ENCODE results near the gene DBT. TPM values are rescaled to one million over a fixed set of nuclear protein-coding genes. Genes with fewer than 3 reads are reported as not detected.
"Not testable (repeated sequence)": the region's sequence is repeated elsewhere in the genome, so short reads cannot be mapped to it uniquely, and the experiment has no call there.

Gene DBT
- total RNA-seq, 2 donors from 2014 or later = 5.2 to 6.3 TPM

DNA sequence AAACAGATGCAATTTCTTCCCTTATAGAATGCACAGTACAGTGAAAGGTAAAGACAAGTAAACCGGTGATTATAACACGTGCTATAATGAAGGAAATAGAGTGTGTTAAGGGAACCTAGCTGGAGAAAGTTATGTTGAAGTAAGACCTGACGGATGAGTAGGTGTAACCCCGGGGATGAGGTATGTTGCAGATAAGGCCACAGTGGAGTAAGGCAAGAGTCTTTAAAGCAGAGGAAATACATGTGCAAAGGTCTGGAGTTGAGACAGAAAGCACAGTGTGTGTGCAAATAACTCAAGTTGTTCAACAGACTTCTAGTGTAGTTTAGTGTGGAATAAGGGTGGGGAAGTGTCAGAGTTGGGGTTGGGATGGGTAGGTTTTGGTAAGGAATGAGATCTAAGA is 2.9 kb downstream of the DBT start:
- intact Hi-C loops (cut with DNase I) = no loop called here
- ATAC-seq = no peak
- Histone ChIP-seq H3K27me3 (no peaks in the 10 kb centered on the region), H3K9me3 (no peaks in the 10 kb centered on the region), H3K4me3 (no peak overlapping the region), H3K4me1 (peaks cover 32% of the 10 kb centered on the region), H3K36me3 (replicated peaks in 1 of 2; ENCODE audit: insufficient read depth in 1 of 2, low read depth in 2 of 2) (no peaks in the 10 kb centered on the region), H3K27ac (no peak overlapping the region)
- TF ChIP-seq POLR2A (IDR thresholded peaks at IDR 0.05) (no peak), CTCF (IDR thresholded peaks at IDR 0.05) (no peak)
- no peak for DNase-seq
- 56 to 61% methylated on average over 4 of the region's 4 CpGs for WGBS, 2 donors

DNA sequence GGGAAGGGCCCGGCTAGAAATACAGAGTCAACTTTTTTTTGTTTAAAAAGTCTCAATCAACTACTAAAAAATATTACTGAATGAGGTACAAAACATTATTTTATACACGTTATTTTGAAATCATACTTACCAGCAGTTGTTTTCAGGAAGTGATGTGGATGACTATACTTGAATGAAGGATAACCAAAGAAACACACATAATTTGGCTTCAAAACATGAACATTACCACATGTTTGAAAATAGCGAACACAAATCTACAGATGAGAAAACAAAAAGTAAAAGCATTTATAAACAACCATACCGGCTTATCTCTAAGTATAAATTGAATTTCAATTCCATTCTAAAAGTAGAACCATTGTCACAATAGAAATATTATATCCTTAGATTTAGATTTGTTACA is 9.0 kb downstream of the DBT start:
- no peak overlapping the region for H3K27ac ChIP-seq
- no peaks in the 10 kb centered on the region for H3K9me3 ChIP-seq
- H3K4me1 ChIP-seq = peaks cover 3% of the 10 kb centered on the region
- no peak overlapping the region for H3K4me3 ChIP-seq
- TF ChIP-seq POLR2A (IDR thresholded peaks at IDR 0.05) = no peak
- no peak for TF ChIP-seq CTCF (IDR thresholded peaks at IDR 0.05)
- H3K27me3 ChIP-seq = no peaks in the 10 kb centered on the region
- H3K36me3 ChIP-seq (replicated peaks in 1 of 2; ENCODE audit: insufficient read depth in 1 of 2, low read depth in 2 of 2) = no peaks in the 10 kb centered on the region
- ATAC-seq (no peak), DNase-seq (no peak)
- intact Hi-C loops (cut with DNase I) = no loop called here
- WGBS, 2 donors = 83 to 84% methylated on average over 4 of the region's 4 CpGs

DNA sequence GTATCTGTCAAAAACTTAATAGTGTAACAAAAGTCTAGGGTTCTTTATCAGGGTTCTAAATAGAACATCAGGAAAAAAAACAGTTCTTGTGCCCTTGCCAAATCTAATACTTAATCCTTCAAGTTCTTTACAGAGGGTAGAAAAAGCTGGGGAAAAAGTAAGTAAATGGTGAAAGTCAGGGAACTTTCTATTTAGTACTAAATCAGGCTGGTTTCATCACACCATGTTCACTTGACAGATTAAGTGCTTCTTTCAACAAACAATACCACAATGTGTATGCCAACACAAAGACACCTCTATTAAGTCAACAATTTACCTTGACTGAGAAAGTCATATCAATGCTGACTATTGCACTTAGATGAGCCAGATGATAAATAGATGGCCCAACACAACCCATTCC is 9.7 kb downstream of the DBT start:
- DNase-seq (no peak), ATAC-seq (no peak)
- Histone ChIP-seq H3K4me3 (no peak overlapping the region), H3K4me1 (no peaks in the 10 kb centered on the region), H3K9me3 (no peaks in the 10 kb centered on the region), H3K27ac (no peak overlapping the region), H3K27me3 (no peaks in the 10 kb centered on the region), H3K36me3 (replicated peaks in 1 of 2; ENCODE audit: insufficient read depth in 1 of 2, low read depth in 2 of 2) (no peaks in the 10 kb centered on the region)
- no peak for TF ChIP-seq POLR2A (IDR thresholded peaks at IDR 0.05)
- no peak for TF ChIP-seq CTCF (IDR thresholded peaks at IDR 0.05)
- intact Hi-C loops (cut with DNase I) = no loop called here

DNA sequence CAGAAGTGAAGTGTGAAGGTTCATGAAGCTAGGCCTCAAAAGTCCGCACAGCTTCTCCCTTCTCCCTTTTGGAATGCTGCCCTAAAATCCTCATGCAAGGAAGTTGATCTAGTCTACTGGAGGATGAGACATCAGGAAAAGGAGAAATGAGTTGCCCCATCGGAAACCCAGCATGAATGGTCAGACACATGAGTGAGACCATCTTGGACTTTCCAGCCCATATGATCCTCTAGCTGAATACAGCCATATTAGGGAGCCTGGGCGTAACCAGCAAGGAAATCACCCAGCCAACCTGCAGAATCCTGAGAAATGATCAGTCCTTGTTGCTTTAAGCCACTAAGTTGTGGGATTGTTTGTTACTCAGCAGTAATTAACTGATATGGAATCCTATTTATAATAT is 12.5 kb downstream of the DBT start:
- TF ChIP-seq CTCF (IDR thresholded peaks at IDR 0.05) = no peak
- TF ChIP-seq POLR2A (IDR thresholded peaks at IDR 0.05) = no peak
- ATAC-seq (no peak), DNase-seq (no peak)
- Histone ChIP-seq H3K27ac (no peak overlapping the region), H3K4me1 (no peaks in the 10 kb centered on the region), H3K4me3 (no peak overlapping the region), H3K9me3 (no peaks in the 10 kb centered on the region), H3K36me3 (replicated peaks in 1 of 2; ENCODE audit: insufficient read depth in 1 of 2, low read depth in 2 of 2) (peaks cover 0 to 3% of the 10 kb centered on the region in 2 donors), H3K27me3 (no peaks in the 10 kb centered on the region)
- intact Hi-C loops (cut with DNase I) = no loop called here
- 89 to 97% methylated on average over 3 of the region's 3 CpGs for WGBS, 2 donors

DNA sequence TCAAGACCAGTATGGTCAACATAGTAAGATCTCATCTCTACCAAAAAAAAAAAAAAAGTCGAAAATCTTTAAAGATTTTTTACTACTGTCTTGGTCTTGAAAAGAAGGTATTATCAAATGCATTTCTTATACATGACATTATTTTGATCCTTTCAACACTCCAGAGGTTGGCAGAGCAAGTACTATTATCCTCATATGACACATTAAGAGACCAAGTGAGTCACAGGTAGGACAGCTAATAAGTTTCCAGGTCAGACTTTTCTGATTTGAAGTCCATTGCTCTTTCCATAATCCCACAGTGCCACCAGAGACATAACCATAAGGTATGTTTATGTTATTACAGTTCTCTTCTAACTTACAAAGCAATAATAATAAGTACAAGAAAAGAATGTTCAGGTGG is 15.2 kb downstream of the DBT start:
- Histone ChIP-seq H3K9me3 (no peaks in the 10 kb centered on the region), H3K36me3 (replicated peaks in 1 of 2; ENCODE audit: insufficient read depth in 1 of 2, low read depth in 2 of 2) (peaks cover 0 to 5% of the 10 kb centered on the region in 2 donors), H3K27ac (no peak overlapping the region), H3K4me3 (no peak overlapping the region), H3K4me1 (peaks cover 3% of the 10 kb centered on the region), H3K27me3 (no peaks in the 10 kb centered on the region)
- 67 to 68% methylated on average over 1 of the region's 1 CpG for WGBS, 2 donors
- TF ChIP-seq POLR2A (IDR thresholded peaks at IDR 0.05) = no peak
- no peak for TF ChIP-seq CTCF (IDR thresholded peaks at IDR 0.05)
- DNase-seq (no peak), ATAC-seq (no peak)
- intact Hi-C loops (cut with DNase I) = no loop called here

DNA sequence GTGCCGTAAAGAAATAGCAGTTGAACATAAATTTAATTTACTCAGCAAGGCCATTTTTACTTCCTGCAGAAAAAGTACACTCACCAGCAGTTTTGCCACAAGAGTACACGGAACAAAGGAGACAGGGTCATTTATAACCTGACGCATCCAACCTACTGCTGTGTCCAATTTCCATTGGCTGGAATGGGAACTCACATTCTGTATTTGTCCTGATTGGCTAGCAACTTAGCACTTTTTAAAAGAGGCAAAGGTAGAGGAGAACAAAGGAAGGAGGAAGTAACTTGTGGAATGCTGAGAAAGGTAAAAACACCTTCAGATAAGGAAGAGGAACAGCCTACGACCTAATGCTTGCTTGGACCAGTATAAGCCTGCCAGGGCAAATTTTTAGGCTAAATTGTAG is 16.1 kb downstream of the DBT start:
- H3K9me3 ChIP-seq; H3K4me1 ChIP-seq; H3K4me3 ChIP-seq; DNase-seq; H3K27me3 ChIP-seq; ATAC-seq; H3K27ac ChIP-seq; H3K36me3 ChIP-seq (replicated peaks in 1 of 2; ENCODE audit: insufficient read depth in 1 of 2, low read depth in 2 of 2); intact Hi-C loops (cut with DNase I): not testable (repeated sequence)
- 83 to 91% methylated on average over 4 of the region's 4 CpGs for WGBS, 2 donors

Data from body of pancreas (tissue), 4 donors.